ENCODE results near the gene CEP41. TPM values are rescaled to one million over a fixed set of nuclear protein-coding genes. Genes with fewer than 3 reads are reported as not detected.
A peak's percentile ranks its signal among the peaks of the same experiment; 100 is the strongest.

The CEP41 gene
- total and polyA plus RNA-seq, 10 of the 15 experiments (the other 5 are each of a cell fraction or from before 2014, with no cell fraction given): 11.4 to 43.0 (median 24.7) TPM

DNA sequence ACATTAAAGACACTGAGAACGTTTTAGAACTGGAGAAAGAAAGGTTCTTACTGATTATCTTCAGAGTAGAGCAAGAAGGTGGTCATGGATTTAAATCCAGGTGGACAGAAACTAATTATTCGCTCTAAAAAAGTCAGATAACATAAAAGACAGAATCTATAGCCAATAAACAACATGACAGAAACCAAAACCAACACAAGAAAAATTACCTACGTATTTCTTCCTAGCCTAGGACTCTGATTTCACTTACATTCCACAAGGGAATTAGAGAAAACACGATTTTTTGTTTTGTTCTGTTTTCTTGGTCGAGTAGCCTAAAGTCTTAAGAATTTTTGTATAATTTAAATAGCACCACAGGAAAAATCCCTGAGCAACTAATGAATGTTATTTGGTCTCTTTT, 45.4 kb downstream of the CEP41 start:
- Histone ChIP-seq H3K4me1 (ENCODE audit: control insufficient read depth, insufficient read depth, low read length) (peaks cover 15% of the 10 kb centered on the region), H3K79me2 (ENCODE audit: control insufficient read depth, insufficient read depth, low read length) (no peaks in the 10 kb centered on the region), H3K9ac (ENCODE audit: control insufficient read depth, insufficient read depth, low read length) (no peak overlapping the region), H3K27ac (ENCODE audit: control insufficient read depth, insufficient read depth) (no peak overlapping the region), H3K4me2 (ENCODE audit: control insufficient read depth, insufficient read depth) (no peak overlapping the region), H3K36me3 (ENCODE audit: control insufficient read depth in 2 of 2, insufficient read depth in 2 of 2, low read length in 1 of 2) (0 out of 4 replicates have a peak, but pooled peaks cover 0 to 4% of the 10 kb centered on the region in 2 experiments), H4K20me1 (ENCODE audit: control insufficient read depth, insufficient read depth) (no peaks in the 10 kb centered on the region), H3K4me3 (no peak overlapping the region), H3K27me3 (replicated peaks in 1 of 2; ENCODE audit: control insufficient read depth in 2 of 2, insufficient read depth in 2 of 2, low read length in 1 of 2) (no peaks in the 10 kb centered on the region), H3K9me3 (replicated peaks; ENCODE audit: control insufficient read depth, insufficient read depth, low read length) (no peaks in the 10 kb centered on the region), H2AFZ (ENCODE audit: control insufficient read depth, low read depth, low read length) (no peak overlapping the region)
- SMC1A ChIA-PET (ENCODE audit: uncharacterized antibody, unreplicated experiment): no interaction called here
- ATAC-seq (no peak), DNase-seq (ENCODE audit: low read depth, low spot score) (no peak), FAIRE-seq (no peak)
- CTCF ChIA-PET: no interaction called here
- intact Hi-C loops (cut with micrococcal nuclease; ENCODE audit: unreplicated experiment) (no loop called here), in situ Hi-C loops (cut with MboI) (no loop called here)
- POLR2A ChIA-PET: no interaction called here
- 57% methylated on average over 5 of the region's 5 CpGs for WGBS (ENCODE audit: insufficient coverage, insufficient replicate concordance, low lambda C conversion rate, missing lambda C conversion rate)
- no peak for TF ChIP-seq RFX5 (IDR thresholded peaks at IDR 0.05; ENCODE audit: low read depth, low read length)
- TF ChIP-seq ZNF274 (IDR thresholded peaks at IDR 0.05; ENCODE audit: insufficient read depth, insufficient read length): no peak
- TF ChIP-seq TCF12 (IDR thresholded peaks at IDR 0.05; ENCODE audit: low read depth, low read length): no peak
- no peak for TF ChIP-seq SMAD5 (IDR thresholded peaks at IDR 0.05; ENCODE audit: low read depth)
- no peak for TF ChIP-seq ESRRA (IDR thresholded peaks at IDR 0.05; ENCODE audit: low read length)
- TF ChIP-seq, protein P1, sequence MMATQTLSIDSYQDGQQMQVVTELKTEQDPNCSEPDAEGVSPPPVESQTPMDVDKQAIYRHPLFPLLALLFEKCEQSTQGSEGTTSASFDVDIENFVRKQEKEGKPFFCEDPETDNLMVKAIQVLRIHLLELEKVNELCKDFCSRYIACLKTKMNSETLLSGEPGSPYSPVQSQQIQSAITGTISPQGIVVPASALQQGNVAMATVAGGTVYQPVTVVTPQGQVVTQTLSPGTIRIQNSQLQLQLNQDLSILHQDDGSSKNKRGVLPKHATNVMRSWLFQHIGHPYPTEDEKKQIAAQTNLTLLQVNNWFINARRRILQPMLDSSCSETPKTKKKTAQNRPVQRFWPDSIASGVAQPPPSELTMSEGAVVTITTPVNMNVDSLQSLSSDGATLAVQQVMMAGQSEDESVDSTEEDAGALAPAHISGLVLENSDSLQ (IDR thresholded peaks at IDR 0.05): no peak
- no TSS peak for BruUV-seq (replicated peaks)
- RAD21 ChIA-PET (ENCODE audit: unreplicated experiment): no interaction called here

DNA sequence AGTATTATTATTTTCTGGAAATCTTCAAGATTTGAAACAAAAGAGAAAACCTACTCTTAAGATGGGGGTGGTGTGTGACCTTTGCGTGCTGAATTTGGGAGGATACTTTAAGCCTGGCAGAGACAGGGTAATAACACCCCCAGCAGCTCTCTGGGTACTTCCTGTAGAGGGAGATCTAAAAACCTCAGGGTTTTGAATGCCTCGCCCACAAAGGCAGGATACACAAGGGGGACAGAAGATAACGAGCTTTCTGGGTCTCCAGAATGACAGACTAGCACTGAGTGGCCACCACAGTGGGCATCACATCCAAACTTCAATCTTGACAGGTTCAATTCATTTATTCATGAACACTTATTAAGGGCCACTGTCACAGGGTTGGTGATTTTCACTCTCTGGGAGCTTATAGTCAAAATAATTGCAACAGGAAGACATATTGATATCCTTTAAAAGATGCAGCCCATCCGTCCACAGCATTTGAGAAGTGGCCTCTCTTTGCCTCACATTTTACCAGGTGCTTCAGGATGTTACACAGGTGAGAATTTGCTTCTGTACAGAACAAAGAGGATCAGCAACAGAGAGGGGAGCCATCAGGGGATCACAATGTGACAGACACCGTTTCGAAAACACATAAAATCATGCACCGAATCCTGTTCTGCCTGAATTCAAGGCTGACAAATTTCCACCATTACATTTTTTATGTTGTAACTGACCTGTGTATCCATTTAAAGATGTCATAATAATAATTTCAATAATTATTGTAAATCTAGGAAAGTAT, 46.2 kb downstream of the CEP41 start:
- Histone ChIP-seq H3K27ac (ENCODE audit: control insufficient read depth, insufficient read depth) (no peak overlapping the region), H3K4me2 (ENCODE audit: control insufficient read depth, insufficient read depth) (no peak overlapping the region), H3K9me3 (replicated peaks; ENCODE audit: control insufficient read depth, insufficient read depth, low read length) (no peaks in the 10 kb centered on the region), H3K79me2 (ENCODE audit: control insufficient read depth, insufficient read depth, low read length) (no peaks in the 10 kb centered on the region), H3K4me3 (no peak overlapping the region), H4K20me1 (ENCODE audit: control insufficient read depth, insufficient read depth) (no peaks in the 10 kb centered on the region), H3K4me1 (ENCODE audit: control insufficient read depth, insufficient read depth, low read length) (peaks cover 15% of the 10 kb centered on the region), H2AFZ (ENCODE audit: control insufficient read depth, low read depth, low read length) (peak overlapping the region; percentile 33), H3K9ac (ENCODE audit: control insufficient read depth, insufficient read depth, low read length) (no peak overlapping the region), H3K27me3 (replicated peaks in 1 of 2; ENCODE audit: control insufficient read depth in 2 of 2, insufficient read depth in 2 of 2, low read length in 1 of 2) (no peaks in the 10 kb centered on the region), H3K36me3 (ENCODE audit: control insufficient read depth in 2 of 2, insufficient read depth in 2 of 2, low read length in 1 of 2) (0 out of 4 replicates have a peak, but pooled peaks cover 0 to 4% of the 10 kb centered on the region in 2 experiments)
- in situ Hi-C loops (cut with MboI) (no loop called here), intact Hi-C loops (cut with micrococcal nuclease; ENCODE audit: unreplicated experiment) (no loop called here)
- ATAC-seq (peak; percentile 57), DNase-seq (ENCODE audit: low read depth, low spot score) (no peak), FAIRE-seq (no peak)
- 92% methylated on average over 7 of the region's 7 CpGs for WGBS (ENCODE audit: insufficient coverage, insufficient replicate concordance, low lambda C conversion rate, missing lambda C conversion rate)
- CTCF ChIA-PET: interaction anchor here (0.6 kb wide), 1 partner anchor 46 kb away, joined by 4 read pairs; the partner anchor contains the start of gene CEP41
- BruUV-seq (replicated peaks): no TSS peak
- TF ChIP-seq NRF1 (conservative IDR thresholded peaks at IDR 0.05; ENCODE audit: low read depth, low read length): no peak
- peak; percentile 44; the same call in 1 of the 2 replicates for TF ChIP-seq RUNX3 (IDR thresholded peaks at IDR 0.05; ENCODE audit: low read length)
- SMC1A ChIA-PET (ENCODE audit: uncharacterized antibody, unreplicated experiment): no interaction called here
- POLR2A ChIA-PET: interaction anchor here (0.6 kb wide), 1 partner anchor 323 kb away, joined by 3 read pairs; no protein-coding TSS in a partner anchor
- RAD21 ChIA-PET (ENCODE audit: unreplicated experiment): no interaction called here

Measured in GM12878 (cell line).